LNCaP clone FGC (cell line): ENCODE data around the gene FOXC2.

Experiments used
- DNase-seq: peaks from one replicate; pipeline ENCODE4 v3.0.0-alpha.2; 2011; ENCODE audit warnings: low read depth
- H3K4me3 ChIP-seq: 2 replicates; pipeline ENCODE4 v1.5.1; 2011; ENCODE audit warnings: mild to moderate bottlenecking, low read depth, low read length, control low read depth
- TF ChIP-seq, protein P1 (sequence below): IDR thresholded peaks from 2 replicates; pipeline ENCODE4 v1.5.1; 2012; ENCODE audit warnings: mild to moderate bottlenecking; ENCODE audit not compliant: control insufficient read depth, insufficient read depth; ENCODE audit errors: extremely low read depth

FOXC2 gene

DNA sequence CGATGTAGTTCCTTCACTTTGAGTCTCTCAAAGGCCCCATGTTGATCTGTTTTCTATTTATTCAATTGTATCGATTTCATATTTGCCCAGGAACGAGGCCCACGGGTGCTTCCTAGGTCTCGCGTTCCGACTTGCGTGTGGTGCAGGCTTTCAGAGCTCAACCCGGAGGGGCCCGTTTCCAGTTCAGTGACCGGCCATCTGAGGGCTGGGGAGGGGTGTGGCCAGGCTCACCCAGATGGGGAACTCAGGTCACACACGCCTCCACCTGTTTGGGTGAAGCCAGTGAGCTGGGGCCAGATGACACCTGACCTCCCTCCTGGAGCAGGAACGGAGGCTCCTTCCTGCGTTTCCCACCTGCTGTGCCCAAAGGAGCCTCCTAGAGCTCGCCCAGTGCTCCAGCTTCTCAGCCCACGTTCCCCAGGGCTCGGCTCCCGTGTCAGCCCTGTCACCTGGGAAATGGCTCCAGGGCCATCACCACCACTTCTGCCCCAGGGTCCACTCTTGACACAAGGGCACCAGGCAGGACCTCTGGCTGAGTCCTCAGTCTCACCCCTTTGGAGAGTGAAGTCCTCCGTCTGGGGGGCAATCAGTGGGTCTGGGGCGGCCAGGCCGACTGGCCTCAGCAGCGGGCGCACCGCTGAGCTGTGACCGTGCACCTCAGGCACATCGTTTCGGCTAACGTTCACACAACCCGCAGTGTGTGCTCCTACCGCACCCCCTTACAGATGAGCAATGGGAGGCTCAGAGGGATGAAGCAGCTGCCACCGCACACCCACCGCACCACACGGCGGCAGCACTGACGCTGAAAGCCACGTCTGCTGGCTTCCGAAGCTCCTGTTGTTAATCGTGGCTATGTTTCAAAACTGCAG lies 38.3 kb upstream of the FOXC2 start:
- TF ChIP-seq, protein P1, sequence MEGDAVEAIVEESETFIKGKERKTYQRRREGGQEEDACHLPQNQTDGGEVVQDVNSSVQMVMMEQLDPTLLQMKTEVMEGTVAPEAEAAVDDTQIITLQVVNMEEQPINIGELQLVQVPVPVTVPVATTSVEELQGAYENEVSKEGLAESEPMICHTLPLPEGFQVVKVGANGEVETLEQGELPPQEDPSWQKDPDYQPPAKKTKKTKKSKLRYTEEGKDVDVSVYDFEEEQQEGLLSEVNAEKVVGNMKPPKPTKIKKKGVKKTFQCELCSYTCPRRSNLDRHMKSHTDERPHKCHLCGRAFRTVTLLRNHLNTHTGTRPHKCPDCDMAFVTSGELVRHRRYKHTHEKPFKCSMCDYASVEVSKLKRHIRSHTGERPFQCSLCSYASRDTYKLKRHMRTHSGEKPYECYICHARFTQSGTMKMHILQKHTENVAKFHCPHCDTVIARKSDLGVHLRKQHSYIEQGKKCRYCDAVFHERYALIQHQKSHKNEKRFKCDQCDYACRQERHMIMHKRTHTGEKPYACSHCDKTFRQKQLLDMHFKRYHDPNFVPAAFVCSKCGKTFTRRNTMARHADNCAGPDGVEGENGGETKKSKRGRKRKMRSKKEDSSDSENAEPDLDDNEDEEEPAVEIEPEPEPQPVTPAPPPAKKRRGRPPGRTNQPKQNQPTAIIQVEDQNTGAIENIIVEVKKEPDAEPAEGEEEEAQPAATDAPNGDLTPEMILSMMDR = no peak
- DNase-seq = no peak
- H3K4me3 ChIP-seq = no peak overlapping the region

DNA sequence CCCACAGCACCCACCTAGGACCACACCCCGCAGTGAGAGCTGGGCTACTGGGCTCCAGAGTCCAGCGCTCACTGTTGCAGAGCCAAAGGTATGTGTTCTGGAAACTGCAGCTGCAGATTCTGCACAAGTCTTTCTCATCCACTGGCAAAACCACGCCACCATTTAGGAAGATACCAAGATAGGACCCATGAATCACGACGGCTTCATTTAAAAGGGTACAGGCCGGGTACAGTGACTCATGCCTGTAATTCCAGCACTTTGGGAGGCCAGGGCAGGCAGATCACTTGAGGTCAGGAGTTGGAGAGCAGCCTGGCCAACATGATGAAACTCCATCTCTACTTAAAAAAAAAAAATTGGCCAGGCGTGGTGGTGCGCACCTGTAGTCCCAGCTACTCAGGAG lies 37.5 kb upstream of the FOXC2 start:
- DNase-seq = no peak
- TF ChIP-seq, protein P1 = no peak

DNA sequence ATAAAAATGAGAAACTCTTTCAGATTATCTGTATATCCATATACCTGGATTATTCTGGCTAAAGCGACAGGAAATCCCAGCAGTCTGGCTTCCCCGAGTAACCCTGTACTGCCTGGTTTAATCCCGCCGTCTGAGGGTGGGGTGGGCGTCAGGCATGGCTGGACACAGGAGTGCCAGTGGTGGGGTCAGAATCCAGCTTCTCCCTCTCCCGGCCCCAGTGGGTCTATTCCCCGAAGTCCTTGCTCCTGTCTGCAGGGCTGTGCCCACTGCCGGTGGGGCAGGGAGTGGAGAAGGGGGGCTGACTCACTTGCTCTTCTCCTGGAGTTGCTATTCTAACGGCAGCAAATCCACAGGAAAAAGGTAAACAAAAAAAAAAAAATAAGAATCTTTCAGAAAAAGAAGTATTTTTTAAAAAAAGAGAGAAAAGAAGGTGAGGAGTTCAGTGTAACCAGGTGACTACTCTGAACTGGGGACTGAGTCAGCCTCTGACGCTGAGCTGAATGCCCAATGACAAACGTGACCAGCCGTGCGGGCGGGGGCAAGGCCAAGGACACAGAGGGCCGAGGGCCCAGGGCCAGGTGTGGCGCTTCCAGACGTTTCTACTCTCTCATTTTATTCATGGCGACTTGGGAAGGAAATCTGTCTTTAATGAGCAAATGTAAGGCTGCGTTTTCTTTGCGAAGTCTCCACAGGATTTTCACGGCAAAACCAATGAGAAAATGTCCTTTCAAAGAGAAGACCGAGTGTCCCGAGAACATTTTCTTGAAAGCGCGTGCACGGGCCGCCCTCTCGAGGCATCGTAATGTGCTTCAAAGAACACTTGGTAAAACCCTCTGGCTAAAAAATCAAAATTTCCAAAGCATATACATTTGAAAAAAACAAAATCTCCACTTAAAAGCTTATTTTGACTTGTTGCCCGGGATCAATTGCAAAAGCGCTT lies 36.1 kb upstream of the FOXC2 start:
- no peak overlapping the region for H3K4me3 ChIP-seq
- TF ChIP-seq, protein P1 = no peak
- no peak for DNase-seq

More for the DNA sequence above, 37.5 kb upstream of the FOXC2 start:
- no peak overlapping the region for H3K4me3 ChIP-seq

DNA sequence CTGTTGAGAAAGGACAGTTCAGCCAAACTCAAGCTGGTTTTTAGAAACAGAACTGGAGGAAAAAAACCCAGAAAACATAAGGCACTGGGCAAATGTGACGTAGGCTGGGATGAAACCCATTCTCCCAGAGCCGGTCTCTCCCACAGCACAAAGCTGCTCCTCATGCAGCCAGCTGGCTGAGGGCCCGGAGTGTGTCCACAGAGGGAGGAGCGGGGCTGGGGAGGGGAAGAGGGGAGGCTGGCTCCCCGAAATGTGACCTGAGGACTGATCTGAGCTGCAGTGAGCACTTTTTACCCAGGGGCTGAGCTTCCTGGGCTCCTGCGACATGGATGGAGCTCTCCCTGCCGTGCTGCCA lies 35.5 kb upstream of the FOXC2 start:
- TF ChIP-seq, protein P1 = no peak
- no peak for DNase-seq
- H3K4me3 ChIP-seq = no peak overlapping the region

DNA sequence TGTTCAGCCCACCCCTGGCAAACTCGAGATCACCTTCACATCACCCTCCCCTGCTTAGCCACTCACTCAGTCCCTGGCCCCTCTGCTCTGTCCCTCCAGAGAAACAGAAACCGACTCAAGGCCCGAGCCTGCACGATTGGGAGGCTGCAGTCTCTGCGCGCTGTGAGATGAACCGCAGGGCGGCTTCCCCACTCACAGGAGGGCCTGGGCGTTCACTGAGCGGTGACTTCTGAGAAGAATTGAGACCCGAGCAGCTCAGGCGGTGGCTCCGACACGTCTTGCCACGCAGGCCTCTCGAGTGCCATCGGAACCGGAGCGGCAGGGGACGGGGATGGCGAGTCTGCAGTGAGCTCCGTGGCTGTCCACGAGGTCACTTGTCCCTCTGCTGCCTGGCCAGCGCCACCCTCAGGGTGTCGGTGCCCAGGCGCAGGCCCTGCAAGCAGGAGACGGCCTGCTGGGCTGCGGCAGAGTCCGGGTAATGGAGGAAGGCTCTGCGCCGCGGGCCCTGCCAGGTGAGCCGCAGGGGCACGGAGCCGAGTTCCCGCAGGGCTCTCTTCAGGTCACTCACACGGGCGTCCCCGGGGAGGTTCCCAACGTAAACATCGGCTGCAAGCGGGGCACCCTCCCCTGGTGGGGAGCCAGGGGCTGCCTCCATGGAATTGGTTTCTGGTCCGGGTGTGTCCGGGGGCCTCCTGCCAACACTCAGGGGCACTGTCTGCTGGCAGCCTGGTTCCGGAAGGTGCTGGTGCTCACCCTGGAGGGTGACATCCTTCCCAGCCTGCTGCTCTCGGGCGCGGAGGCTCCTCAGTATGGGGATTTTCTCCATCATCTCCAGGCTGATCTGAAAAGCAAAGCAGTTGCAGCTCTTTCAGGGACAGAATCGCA lies 34.7 kb upstream of the FOXC2 start:
- H3K4me3 ChIP-seq = no peak overlapping the region
- no peak for DNase-seq
- TF ChIP-seq, protein P1 = no peak

DNA sequence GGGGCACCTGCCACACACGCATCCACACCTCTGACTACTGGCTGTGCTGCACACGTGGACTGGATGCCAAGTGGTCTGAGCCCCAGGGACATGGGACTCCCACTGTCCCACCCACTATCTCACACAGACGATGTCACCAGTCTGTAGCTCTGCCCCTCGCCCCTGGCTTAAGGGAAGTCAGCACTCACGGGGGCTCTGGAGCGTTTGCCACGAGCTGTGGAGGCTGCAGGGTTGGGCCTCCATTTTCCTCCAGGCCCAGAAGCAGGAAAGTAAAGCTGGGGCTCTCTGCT lies 34.2 kb upstream of the FOXC2 start:
- no peak for DNase-seq

More for the DNA sequence above, 34.2 kb upstream of the FOXC2 start:
- H3K4me3 ChIP-seq = no peak overlapping the region
- TF ChIP-seq, protein P1 = no peak
